NB4 (cell line): ENCODE data around the gene IQGAP2.
A peak's percentile ranks its signal among the peaks of the same experiment; 100 is the strongest.

Experiments used
- DNase-seq: peaks from one replicate; pipeline ENCODE4 v3.0.0; 2010; ENCODE audit warnings: low read depth
- H3K4me3 ChIP-seq: one replicate; pipeline ENCODE4 v1.5.1; 2011; ENCODE audit warnings: mild to moderate bottlenecking, low read depth, low read length, moderate library complexity
- MYC ChIP-seq: IDR thresholded peaks from 2 replicates; pipeline ENCODE4 v1.6.1; 2011; ENCODE audit warnings: low read depth, low read length
- POLR2A ChIP-seq: IDR thresholded peaks from 2 replicates; pipeline ENCODE4 v1.6.1; 2011; ENCODE audit warnings: mild to moderate bottlenecking; ENCODE audit not compliant: insufficient read length; ENCODE audit errors: extremely low read depth
- TF ChIP-seq, protein P1 (sequence below): IDR thresholded peaks from 2 replicates; pipeline ENCODE4 v1.6.1; 2011; ENCODE audit warnings: low read depth, low read length
- TF ChIP-seq, protein P2 (sequence below): IDR thresholded peaks from one replicate; pipeline ENCODE4 v1.5.1; 2012; ENCODE audit warnings: low read depth, low read length

IQGAP2 gene

DNA sequence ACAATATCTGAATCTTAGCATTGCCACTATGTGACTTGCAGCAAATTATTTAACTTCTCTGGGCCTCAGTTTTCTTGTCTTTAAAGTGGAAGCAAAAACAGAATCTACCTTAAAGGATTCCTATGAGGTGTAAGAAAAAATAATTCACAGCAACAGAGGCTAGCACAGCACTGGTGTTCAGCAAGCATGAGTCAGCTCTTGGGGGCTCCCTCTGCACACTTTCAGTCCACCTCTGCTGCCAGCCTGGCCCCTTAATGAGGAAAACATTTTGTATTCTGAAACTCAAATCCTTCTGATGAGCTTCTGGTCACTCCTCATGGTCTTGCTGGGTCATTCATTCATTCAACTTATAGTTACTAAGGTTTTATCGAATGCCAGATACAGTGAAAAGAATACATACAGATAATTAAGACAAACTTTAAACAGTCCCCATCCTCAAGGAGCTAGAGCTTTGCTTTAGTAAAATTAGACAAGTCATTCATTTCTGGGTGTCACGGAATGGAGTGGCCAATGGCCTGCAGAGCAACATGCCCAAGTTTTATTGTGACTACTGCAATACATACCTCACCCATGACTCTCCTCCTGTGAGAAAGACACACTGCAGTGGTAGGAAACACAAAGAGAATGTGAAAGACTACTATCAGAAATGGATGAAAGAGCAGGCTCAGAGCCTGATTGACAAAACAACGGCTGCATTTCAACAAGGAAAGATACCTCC, 26.8 kb upstream of the IQGAP2 start:
- TF ChIP-seq, protein P1, sequence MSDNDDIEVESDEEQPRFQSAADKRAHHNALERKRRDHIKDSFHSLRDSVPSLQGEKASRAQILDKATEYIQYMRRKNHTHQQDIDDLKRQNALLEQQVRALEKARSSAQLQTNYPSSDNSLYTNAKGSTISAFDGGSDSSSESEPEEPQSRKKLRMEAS = no peak
- TF ChIP-seq, protein P2, sequence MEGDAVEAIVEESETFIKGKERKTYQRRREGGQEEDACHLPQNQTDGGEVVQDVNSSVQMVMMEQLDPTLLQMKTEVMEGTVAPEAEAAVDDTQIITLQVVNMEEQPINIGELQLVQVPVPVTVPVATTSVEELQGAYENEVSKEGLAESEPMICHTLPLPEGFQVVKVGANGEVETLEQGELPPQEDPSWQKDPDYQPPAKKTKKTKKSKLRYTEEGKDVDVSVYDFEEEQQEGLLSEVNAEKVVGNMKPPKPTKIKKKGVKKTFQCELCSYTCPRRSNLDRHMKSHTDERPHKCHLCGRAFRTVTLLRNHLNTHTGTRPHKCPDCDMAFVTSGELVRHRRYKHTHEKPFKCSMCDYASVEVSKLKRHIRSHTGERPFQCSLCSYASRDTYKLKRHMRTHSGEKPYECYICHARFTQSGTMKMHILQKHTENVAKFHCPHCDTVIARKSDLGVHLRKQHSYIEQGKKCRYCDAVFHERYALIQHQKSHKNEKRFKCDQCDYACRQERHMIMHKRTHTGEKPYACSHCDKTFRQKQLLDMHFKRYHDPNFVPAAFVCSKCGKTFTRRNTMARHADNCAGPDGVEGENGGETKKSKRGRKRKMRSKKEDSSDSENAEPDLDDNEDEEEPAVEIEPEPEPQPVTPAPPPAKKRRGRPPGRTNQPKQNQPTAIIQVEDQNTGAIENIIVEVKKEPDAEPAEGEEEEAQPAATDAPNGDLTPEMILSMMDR = no peak
- TF ChIP-seq MYC (no peak), POLR2A (no peak)
- no peak for DNase-seq
- H3K4me3 ChIP-seq = no peak overlapping the region

DNA sequence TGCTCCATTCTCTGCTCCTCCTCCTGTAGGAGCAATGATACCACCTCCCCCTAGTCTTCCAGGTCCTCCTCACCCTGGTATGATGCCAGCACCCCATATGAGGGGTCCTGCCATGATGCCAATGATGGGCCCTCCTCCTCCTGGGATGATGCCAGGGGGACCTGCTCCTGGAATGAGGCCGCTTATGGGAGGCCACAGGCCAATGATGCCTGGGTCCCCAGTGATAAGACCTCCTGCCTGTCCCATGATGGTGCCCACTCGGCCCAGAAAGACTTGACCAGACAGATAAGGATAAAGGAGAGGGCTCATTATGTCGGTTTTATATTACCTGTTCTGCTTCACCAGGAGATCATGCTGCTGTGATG, 26.2 kb upstream of the IQGAP2 start:
- H3K4me3 ChIP-seq = no peak overlapping the region
- DNase-seq = no peak
- TF ChIP-seq, protein P2 = no peak
- TF ChIP-seq POLR2A (no peak), MYC (no peak)
- TF ChIP-seq, protein P1 = no peak

DNA sequence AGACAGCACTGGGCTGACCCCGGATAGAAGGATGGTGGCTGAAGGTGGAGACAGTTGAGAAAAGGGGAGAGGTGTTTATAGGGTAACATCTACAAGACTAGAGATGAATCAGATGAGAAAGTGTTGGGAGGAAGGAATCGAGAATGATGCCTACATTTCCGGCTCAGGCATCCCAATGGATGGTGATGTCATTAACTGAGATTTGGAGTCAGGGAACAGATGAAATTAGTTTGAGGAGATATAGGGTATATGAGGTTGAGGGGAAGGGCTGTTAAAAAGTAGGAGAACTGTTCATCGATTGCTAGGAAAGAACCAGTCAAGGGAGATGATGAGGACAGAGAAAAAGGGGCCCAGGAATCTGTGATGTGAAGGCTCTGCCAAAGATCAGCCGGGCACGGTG, 24.7 kb upstream of the IQGAP2 start:
- H3K4me3 ChIP-seq = no peak overlapping the region
- no peak for DNase-seq
- TF ChIP-seq MYC (no peak), POLR2A (no peak)
- TF ChIP-seq, protein P1 = no peak
- TF ChIP-seq, protein P2 = no peak

DNA sequence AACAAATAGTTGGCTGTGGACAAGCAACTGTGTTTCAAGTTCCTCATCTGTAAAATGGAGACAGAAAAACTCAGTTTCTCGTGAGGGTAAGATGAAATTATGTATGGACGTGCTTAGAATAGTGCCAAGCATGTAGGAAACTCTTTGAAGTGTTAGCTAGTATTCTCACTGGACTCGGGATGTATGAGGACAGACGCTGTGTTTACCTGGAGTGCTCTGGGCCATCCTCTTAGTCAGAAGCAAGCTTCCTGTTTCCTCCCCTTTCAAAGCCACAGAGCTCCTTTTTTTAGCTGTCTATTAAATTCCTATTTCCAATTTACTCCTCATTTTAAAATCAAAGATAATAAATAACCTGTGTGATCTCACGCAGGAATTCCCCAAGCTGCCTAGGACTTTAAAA, 23.8 kb upstream of the IQGAP2 start:
- no peak overlapping the region for H3K4me3 ChIP-seq
- TF ChIP-seq MYC (no peak), POLR2A (no peak)
- TF ChIP-seq, protein P1 = no peak
- TF ChIP-seq, protein P2 = no peak
- peak; percentile 45 for DNase-seq

DNA sequence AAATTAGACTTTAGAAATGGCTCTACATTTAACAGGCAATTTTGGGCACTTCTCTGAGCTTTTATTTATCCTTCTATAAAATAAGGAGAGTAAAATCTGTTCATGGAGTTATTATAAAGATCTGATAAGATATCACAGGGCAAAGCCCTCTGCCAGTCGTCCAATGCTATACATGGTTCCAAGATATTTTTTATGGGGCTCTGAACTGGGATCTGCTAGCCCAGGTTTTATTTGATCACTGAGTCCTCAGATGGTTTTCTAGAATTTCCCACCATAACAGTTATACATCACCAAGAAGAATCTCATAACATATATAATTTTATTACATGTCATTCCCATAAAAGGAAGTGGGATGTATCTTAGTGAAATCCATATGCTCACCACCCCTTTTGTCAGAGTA, 23.2 kb upstream of the IQGAP2 start:
- TF ChIP-seq, protein P2 = no peak
- no peak for TF ChIP-seq POLR2A
- no peak for TF ChIP-seq MYC
- TF ChIP-seq, protein P1 = no peak
- DNase-seq = no peak
- H3K4me3 ChIP-seq = no peak overlapping the region
